HG03196 (cell line): ENCODE measurements around the gene AKAP11.
A peak's percentile ranks its signal among the peaks of the same experiment; 100 is the strongest.
"Not testable (repeated sequence)": the region's sequence is repeated elsewhere in the genome, so short reads cannot be mapped to it uniquely, and the experiment has no call there.

Experiments
- ATAC-seq: cut with Tn5 transposase; IDR thresholded peaks from one replicate; pipeline ENCODE4 v1.9.1; 2021; ENCODE audit not compliant: unreplicated experiment

AKAP11 gene

GRCh38 chr13:42272115-42272803, at the start of gene AKAP11:
TSS of gene AKAP11 (plus strand) at chr13:42272152. CDS start at chr13:42286349, 14,197 bp downstream.
- peak; percentile 24 for ATAC-seq

GRCh38 chr13:42223681-42224080, 48.3 kb upstream of the AKAP11 start:
- no peak for ATAC-seq

DNA sequence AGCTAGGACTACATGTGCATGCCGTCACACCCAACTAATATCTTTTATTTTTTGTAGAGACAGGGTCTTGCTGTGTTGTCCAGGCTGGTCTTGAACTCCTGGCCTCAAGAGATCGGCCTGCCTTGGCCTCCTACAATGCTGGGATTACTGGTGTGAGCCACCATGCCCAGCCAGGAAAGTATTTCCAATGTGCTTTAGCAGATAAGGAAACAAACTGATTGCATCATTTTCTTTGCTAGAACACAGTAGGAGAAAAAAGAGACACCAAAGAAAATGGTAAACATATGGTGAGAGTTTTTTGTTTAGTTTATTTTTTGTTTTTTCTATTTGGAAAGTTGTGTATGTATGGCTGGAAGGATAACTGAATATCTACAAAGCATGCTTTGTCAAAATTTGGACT, 46.9 kb upstream of the AKAP11 start:
- ATAC-seq: no peak

- ATAC-seq: not testable (repeated sequence)
These were observed 45.2 kb upstream of the AKAP11 start for GRCh38 chr13:42226759-42227158.

DNA sequence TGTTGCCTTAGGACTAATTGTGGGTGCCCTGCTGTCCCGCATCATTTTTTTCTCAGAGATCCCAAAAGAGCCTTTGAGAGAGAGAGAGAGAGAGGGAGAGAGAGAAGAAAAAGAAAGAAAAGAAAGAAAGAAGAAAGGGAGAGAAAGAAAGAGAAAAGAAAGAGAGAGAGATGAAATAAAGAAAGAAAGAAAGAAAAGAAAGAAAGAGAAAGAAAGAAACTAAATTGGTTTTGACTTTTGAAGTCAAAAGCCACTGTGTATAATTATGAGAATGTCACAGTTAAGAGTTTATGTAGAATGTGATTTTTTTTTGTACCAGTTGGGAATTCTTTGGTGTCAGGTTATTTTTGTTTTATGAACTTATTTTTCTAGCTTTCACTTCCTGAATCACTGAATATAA, 43.4 kb upstream of the AKAP11 start:
- no peak for ATAC-seq

DNA sequence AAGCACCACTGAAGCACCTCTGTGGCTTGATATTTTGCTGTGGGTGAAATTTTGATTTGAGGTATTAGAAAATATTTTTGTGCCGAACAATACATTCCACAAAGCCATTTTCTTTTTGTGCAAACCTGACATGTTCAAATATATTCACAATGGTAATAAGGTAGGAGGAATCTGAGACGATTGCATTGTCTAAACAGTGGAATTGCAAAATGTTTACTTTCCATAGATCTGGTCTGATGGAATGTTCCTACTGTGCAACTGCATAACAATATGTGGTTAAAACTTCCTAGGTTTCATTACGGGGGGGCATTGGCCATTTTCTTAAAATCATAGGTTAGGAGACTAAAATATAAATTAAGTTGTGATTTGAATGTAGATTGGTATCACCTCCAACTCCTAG, 42.7 kb upstream of the AKAP11 start:
- no peak for ATAC-seq

DNA sequence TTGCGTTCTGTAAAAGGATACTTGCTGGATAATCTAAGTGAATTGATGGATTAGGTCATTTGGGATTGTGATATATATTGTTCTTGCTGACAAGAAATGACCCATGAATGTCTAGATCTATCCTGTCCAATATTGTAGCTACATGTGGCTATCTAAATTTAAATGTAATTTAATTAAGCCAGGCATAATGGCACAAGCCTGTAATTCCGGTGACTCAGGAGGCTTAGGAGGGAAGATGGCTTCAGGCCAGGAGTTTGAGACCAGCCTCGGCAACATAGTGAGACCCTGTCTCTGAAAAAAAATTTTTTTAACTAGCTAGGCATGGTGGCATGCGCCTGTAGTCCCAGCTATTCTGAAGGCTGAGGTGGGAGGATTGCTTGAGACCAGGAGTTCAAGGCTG, 39.3 kb upstream of the AKAP11 start:
- no peak for ATAC-seq

- no peak for ATAC-seq
These were observed 38.2 kb upstream of the AKAP11 start for GRCh38 chr13:42233726-42234125.

GRCh38 chr13:42239161-42239560, 32.8 kb upstream of the AKAP11 start:
- ATAC-seq: no peak

DNA sequence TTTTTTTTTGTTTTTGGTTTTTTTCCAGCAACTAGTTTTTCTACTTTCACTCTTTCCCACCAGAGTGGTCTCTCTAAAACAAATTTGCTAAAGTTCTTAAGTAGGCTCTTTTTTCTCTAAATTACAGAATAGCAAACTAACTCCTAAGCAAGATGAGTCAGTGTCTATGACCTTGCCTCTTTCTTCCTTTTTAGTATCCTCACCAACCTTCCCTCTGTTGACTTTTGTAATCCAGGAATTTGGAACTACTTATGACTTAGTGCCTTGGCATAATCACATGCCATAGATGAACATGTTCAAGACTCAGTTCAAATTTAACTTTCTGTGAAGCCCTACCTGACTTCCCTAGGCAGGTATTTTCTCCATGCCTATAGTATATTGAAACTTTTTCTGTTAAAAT, 32.3 kb upstream of the AKAP11 start:
- no peak for ATAC-seq

DNA sequence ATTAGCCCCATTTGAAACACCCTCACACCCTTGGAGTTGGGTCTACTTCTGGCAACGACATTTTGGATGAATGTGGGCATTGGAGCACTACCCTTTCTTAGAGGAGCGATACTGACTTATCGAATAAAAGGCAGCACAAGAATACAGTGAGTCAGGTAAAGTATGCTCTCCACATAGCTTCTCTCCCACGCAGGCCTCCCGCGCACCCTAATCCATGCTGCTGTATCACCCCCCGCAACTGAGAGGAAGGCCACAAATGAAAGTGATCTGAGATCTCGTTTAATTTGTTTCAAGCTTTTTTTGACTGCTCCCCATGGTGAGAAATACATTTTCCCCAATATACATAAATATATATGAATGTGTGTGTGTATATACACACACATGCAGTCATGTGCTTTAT, 25.4 kb upstream of the AKAP11 start:
- no peak for ATAC-seq

GRCh38 chr13:42247883-42248282, 24.1 kb upstream of the AKAP11 start:
- no peak for ATAC-seq

DNA sequence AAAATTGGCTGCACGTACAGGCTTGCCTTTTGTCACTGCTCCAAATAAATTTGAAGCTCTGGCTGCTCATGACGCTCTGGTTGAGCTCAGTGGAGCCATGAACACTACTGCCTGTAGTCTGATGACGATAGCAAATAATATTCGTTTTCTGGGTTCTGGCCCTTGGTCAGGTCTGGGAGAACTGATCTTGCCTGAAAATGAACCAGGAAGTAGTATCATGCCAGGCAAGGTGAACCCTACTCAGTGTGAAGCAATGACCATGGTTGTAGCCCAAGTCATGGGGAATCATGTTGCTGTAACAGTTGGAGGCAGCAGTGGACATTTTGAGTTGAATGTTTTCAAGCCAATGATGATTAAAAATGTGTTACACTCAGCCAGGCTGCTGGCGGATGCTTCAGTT, 16.1 kb upstream of the AKAP11 start:
- no peak for ATAC-seq

- no peak for ATAC-seq
These were observed 13.2 kb upstream of the AKAP11 start for GRCh38 chr13:42258747-42259146.

DNA sequence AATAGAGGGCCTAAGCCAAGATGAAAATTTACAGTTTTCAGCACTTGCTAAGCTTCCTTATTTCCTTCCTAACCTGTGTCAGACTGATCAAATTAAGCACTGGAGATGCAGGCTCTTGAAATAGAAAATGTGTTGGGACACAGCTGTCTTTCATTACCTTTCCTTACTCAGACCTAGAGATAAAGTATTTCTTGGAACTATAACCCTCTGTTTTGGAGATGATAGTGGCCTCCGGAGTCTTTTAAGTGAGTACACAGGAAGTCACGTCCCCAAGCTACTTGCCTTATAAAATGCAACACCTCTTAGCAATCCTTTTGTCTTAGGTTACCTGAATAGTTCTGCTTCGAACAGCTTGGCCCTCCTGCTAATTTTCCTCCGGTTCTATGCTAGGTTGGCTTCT, 12.4 kb upstream of the AKAP11 start:
- no peak for ATAC-seq

DNA sequence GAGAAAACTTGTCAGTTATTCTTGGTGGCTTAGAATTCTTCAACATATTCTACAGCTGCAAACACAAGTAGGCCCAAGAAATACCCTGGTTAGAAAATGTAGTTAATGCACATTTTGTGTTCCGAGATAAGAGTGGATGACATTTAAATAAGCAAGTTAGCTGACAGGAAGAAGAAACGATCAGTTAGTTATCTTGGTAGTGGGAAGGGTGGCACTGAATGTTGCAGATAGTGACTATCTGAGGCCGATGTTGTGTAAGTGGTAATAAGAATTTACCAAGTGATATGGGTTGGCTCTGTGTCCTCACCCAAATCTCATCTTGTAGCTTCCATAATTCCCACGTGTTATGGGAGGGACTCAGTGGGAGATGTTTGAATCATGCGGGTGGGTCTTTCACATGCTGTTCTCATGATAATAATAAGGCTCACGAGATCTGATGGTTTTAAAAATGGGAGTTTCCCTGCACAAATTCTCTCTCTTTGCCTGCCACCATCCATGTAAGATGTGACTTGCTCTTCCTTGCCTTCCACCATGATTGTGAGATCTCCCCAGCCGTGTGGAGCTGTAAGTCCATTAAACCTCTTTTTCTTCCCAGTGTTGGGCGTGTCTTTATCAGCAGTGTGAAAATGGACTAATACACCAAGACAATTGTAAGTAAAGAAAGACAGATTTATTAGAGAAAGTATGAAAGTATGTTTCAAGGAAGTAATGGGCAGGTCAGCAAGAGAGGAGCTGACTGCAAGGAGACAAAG, 10.9 kb upstream of the AKAP11 start:
- ATAC-seq: no peak

DNA sequence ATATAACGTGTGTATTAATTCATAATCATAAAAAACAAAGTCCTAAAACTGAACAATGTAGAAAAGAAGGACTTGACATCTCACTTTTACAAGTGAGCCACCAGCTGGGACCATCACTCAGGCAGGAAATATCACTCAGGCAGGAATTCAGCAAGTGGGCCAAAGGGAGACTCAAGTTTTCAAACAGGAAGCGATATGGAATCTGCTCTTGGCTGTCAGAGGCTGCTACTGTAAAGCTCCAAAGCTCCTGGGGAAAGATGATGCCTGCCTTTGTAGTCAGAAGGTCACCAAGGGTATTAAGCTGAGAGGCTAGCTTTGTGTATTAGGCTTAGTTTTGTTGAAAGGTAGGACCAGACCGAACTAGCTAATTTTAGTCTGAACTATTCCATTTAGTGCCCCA, 5.5 kb upstream of the AKAP11 start:
- no peak for ATAC-seq

DNA sequence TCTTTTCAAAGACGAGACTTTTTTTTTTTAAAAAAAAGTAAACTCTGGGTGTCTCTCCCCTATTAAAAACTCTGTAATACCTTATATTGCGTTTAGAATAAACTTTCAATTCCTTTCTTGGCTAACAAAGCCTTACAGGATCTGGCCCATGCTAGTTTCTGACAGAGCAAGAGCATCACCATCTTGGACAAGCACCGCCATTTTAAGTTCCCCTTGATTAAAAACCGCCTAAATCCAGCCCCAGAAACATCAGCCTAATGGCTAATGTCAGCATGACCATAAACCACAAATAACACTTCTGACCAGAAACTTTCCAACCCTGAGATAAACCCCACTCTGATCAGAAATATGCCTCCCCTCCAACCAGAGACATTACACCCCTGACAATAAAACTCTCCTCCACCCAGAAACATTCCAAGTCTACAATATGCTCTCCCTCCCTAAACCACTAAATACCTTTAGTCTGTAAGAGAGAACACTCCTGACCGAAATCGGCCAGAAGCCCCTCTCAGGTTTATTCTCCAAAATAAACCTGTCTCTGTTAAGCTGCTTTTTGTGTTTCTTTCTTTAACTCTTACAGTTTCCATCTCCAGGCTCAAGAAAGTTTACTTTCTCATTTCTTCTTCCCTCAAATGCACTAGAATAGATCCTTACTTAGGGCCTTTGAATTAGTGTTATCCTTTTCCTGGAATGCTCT, 1.6 kb upstream of the AKAP11 start:
- no peak for ATAC-seq

DNA sequence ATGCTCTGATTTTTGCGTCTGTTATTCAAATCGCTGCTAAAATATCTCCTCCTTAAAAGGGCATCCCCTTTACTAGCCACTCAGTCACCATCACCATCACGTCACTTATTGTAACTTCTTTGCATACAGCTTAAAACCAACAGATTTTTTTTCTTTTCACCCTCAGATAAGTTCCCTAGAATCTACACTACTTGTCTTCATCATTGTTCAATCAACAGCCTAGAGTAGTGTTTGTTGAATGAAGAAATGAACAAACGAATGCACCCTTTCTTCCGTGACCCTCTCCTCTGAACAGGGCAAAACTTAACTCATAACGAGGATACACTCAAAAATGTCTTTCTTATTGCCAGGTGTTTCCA, 1.1 kb upstream of the AKAP11 start:
- ATAC-seq: no peak

DNA sequence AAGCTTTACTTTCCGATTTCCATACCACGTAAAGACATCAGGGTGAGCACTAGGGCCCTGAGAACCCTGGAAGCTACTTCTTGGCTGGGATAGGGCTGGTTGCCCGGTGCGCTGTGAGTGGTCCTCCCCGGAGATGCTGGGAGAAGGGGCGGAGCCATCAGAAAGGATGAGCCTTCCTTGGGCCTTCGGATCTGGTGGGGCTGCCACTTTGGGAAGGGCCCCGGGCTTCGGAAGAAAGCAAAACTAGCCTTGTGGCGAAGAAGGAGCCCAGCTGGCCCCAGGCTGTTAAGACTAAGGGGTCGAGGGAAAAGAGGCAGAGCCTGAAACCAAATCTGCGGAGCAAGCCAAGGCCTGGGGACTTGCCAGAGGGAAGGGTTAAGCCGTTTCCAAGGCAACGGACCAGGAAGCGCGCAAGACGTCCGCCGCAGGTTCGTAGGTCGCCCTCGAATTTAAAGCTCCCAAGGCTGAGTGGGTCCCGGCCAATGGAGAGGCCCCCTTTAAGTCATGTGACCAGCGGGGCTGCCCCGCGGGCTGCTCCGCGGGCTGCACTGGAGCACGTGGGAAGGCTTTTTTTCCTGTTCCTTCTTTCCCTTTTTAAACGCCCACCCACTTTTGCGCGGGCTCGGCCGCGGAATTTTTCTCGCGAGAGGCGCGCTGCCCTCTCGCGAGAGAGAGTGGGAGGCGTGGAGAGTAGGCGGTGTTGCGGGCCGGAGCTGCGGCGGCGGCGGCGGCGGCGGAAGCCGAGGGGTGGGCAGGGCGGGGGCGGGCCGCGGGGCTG, 426 bp upstream of the AKAP11 start:
- peak; percentile 85 for ATAC-seq

GRCh38 chr13:42272804-42273175, 838 bp downstream of the AKAP11 start:
- no peak for ATAC-seq
